PC-3 (cell line): ENCODE data around the gene TSEN2.

Experiments used
- EZH2 ChIP-seq: fragments of 300-600 bp; sonication (generic); IDR thresholded peaks from one replicate; pipeline ENCODE4 v1.6.1; 2017; ENCODE audit warnings: antibody characterized with exemption, mild to moderate bottlenecking, low read length; ENCODE audit not compliant: unreplicated experiment
- EZH2phosphoT487 ChIP-seq: fragments of 300-600 bp; sonication (generic); IDR thresholded peaks from 2 replicates; pipeline ENCODE4 v1.6.1; 2018; ENCODE audit warnings: mild to moderate bottlenecking, antibody characterized with exemption, low read length, borderline replicate concordance
- TF ChIP-seq, protein P1 (sequence below): fragments of 300-600 bp; sonication (generic); conservative IDR thresholded peaks from 2 replicates; pipeline ENCODE4 v1.5.1; 2017; ENCODE audit warnings: antibody characterized with exemption, low read depth, mild to moderate bottlenecking, low read length

DNA sequence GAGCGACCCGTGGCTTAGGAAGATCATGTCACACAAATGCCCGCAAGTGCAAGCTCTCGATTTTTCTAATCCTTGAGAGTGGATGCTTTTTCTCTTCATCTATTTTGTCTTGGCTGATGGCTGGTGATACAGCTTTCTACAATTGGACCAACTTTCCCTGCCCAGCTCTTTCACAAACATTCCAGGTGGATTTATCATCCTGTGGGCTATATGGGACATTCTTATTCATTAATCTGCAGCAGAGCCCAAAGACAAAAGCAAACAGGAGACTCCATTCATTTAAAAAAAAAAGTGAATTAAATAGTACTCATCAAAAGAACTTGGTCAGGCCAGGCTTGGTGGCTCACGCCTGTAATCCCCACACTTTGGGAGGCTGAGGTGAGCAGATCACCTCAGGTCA is 14.2 kb upstream of the TSEN2 start:
- TF ChIP-seq EZH2 (no peak), EZH2phosphoT487 (no peak)
- TF ChIP-seq, protein P1, sequence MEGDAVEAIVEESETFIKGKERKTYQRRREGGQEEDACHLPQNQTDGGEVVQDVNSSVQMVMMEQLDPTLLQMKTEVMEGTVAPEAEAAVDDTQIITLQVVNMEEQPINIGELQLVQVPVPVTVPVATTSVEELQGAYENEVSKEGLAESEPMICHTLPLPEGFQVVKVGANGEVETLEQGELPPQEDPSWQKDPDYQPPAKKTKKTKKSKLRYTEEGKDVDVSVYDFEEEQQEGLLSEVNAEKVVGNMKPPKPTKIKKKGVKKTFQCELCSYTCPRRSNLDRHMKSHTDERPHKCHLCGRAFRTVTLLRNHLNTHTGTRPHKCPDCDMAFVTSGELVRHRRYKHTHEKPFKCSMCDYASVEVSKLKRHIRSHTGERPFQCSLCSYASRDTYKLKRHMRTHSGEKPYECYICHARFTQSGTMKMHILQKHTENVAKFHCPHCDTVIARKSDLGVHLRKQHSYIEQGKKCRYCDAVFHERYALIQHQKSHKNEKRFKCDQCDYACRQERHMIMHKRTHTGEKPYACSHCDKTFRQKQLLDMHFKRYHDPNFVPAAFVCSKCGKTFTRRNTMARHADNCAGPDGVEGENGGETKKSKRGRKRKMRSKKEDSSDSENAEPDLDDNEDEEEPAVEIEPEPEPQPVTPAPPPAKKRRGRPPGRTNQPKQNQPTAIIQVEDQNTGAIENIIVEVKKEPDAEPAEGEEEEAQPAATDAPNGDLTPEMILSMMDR: no peak
